ENCODE measurements around the gene SLC22A14.

Gene SLC22A14

DNA sequence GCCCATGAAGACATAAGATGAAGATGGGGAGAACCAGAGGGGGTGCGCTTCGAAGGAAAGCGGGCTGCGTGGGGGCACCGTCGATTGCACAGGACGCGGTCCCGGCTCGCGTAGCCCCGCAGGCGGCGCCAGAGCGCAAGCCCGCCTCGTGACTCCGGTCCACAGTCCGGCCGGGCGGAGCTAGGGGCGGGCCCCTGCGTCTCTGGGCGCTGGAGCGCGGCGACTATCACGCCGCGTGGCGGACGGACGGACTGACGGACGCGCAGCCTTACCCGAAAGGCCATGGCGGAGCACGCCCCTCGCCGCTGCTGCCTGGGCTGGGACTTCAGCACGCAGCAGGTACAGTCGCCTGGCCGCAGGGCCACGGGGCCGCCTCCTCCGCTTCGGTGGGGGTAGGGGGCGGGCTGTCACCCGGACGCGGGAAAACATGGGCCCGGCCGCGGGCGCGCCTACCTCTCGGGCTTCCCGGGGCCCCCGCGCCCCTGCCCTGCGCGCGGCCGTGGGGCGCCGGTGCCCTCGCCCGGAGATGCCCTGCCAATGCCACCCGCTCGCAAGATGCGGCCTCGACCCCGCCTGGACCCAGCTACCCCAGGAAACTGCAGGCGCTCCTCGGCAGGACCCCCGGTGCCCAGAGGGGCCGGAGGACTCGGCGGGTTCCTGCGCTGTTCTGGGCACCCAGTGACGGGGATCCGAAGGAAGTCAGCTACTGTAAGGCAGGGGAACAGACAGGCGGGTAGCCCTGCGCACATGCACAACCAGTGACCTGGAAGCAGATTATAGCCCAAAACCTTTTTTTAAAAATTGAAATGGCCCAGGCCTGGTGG lies 64.7 kb downstream of the SLC22A14 start, which contains the start of gene XYLB:
Gene XYLB, plus strand, starts transcription at position 199 of the 824 bp plus-strand sequence. Its CDS starts 84 bp downstream, at position 283.
- DNase-seq: peak; percentile 68

GRCh38 chr3:38347421-38348200 lies 65.5 kb downstream of the SLC22A14 start:
- DNase-seq: no peak

- DNase-seq: peak; percentile 23
These were observed 66.8 kb downstream of the SLC22A14 start for GRCh38 chr3:38348903-38349302.

GRCh38 chr3:38349684-38350359 lies 67.7 kb downstream of the SLC22A14 start:
- no peak for DNase-seq

GRCh38 chr3:38353151-38353550 lies 71.1 kb downstream of the SLC22A14 start:
- no peak for DNase-seq

DNA sequence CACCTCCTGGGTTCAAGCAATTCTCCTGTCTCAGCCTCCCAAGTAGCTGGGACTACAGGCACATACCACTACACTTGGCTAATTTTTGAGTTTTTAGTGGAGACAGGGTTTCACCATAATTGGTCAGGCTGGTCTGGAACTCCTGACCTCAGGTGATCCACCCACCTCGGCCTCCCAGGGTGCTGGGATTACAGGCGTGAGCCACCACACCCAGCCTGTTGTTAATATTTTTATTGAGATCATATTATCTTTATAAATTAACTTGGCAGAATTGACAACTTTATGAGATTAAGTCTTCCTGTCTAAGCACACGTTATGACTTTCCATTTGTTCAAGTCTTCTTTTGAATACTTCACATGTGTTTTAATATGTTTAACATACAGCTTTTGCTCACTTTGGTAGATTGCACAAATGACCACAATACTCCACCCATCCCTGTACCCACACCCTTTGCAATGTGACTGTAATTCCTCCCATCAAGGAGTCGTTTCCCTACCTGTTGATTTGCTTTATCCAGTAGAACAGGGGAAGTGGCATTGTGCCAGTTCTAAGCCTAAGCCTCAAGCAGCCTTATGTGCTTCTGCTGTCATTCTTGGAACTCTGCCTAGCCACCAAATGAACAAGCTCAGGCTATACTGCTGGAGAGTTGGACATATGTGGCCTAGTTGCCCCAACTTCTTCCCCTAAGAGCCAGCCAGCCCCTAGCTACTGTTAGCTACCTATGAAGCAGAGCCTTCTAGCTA lies 72.7 kb downstream of the SLC22A14 start:
- no peak for DNase-seq

DNA sequence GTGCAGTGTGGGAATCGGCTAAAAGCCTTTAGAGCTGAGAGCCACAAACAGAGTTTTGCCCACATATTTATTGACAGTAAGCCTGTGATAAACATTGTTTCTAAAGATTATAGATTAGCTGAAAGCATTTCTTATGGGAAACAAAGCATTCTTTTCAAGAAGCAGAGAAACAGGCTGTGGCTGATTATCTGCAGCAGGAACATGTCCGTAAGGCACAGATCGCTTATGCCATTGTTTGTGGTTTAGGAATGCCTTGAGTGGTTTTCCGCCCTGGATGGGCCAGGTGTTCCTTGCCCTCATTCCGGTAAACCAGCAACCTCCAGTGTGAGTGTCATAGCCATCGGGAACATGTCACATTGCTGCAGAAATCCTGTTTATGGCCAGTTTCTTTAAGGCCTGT lies 76.9 kb downstream of the SLC22A14 start:
- no peak for DNase-seq

DNA sequence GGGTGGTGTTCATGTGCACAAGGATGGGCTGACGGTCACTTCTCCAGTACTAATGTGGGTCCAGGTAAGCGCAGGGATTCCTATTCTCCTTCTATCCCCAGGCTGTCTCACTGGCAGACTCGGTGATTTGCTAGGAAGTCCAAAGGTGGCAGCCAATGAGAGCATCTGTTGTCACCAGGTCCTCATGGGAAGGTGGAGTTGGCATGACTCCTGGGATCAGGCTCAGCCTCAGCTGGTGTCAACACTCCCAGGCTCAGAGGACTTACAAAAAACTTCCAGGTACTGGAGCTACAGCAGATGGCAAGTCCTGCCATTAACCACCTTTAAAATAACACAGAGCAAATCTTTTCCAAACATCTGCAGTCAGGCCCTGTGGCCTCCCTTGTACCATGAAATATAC lies 78.3 kb downstream of the SLC22A14 start:
- DNase-seq: no peak

GRCh38 chr3:38361496-38361895 lies 79.4 kb downstream of the SLC22A14 start:
- no peak for DNase-seq

- no peak for DNase-seq
These were observed 80.7 kb downstream of the SLC22A14 start for GRCh38 chr3:38362825-38363224.

GRCh38 chr3:38364721-38365400 lies 82.8 kb downstream of the SLC22A14 start:
- no peak for DNase-seq

GRCh38 chr3:38365469-38366062 lies 83.5 kb downstream of the SLC22A14 start:
- no peak for DNase-seq

DNA sequence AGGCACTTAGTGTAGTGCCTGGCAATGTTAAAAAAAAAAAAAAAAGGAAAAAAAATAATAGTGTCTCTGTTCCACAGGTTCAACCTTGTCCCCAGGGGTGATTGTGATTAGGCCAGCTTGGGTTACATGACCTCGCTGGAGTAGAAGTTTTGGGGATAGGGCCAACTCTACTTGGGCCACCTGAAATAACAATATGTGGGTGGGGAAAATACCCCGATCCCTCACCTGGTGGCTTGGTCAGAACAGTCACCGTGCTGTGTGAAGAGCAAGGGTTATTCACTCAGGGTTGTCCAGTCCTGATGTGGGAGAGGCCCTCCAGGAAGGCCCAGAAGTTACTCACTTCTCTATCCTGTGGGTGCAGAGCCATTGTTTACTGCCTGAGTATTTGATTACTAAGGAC lies 84.0 kb downstream of the SLC22A14 start:
- no peak for DNase-seq

DNA sequence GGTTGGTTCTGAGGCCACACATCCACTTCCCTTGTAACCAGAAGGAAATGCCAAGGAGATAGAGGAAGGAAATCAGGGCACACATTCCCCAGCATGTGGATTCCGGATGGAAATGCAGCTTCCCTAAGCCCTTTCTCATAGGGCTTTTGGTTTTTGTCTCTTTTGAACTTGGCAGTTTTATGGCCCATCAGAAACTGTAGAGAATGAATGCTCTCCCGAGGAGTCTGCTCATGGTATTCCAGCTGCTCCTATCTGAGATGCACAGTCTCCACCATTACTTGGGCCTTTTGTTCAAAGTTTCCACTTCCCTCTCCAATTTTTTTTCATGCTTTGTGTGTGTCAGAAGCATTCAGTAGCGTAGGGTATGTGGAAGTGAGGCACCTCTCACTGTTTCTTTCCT lies 85.7 kb downstream of the SLC22A14 start:
- DNase-seq: no peak
